ENCODE results near the gene SMKR1.

The SMKR1 gene

GRCh38 chr7:129501760-129502707 lies at the start of gene SMKR1:
TSS of gene SMKR1 (plus strand) at chr7:129502531. CDS start at chr7:129502825, 294 bp downstream.
- TF ChIP-seq CTCF (IDR thresholded peaks at IDR 0.05; ENCODE audit: extremely low read depth, missing control alignments) = no peak
- DNase-seq (ENCODE audit: low spot score) = peak; percentile 96

GRCh38 chr7:129452589-129453231 lies 49.6 kb upstream of the SMKR1 start:
- no peak for TF ChIP-seq CTCF (IDR thresholded peaks at IDR 0.05; ENCODE audit: extremely low read depth, missing control alignments)
- no peak for DNase-seq (ENCODE audit: low spot score)

- no peak for TF ChIP-seq CTCF (IDR thresholded peaks at IDR 0.05; ENCODE audit: extremely low read depth, missing control alignments)
- no peak for DNase-seq (ENCODE audit: low spot score)
These were observed 48.7 kb upstream of the SMKR1 start for GRCh38 chr7:129453510-129454248.

GRCh38 chr7:129454249-129454551 lies 48.1 kb upstream of the SMKR1 start:
- no peak for DNase-seq (ENCODE audit: low spot score)
- no peak for TF ChIP-seq CTCF (IDR thresholded peaks at IDR 0.05; ENCODE audit: extremely low read depth, missing control alignments)

GRCh38 chr7:129456421-129456820 lies 45.9 kb upstream of the SMKR1 start:
- no peak for DNase-seq (ENCODE audit: low spot score)
- TF ChIP-seq CTCF (IDR thresholded peaks at IDR 0.05; ENCODE audit: extremely low read depth, missing control alignments) = no peak

GRCh38 chr7:129457101-129457500 lies 45.2 kb upstream of the SMKR1 start:
- no peak for DNase-seq (ENCODE audit: low spot score)
- no peak for TF ChIP-seq CTCF (IDR thresholded peaks at IDR 0.05; ENCODE audit: extremely low read depth, missing control alignments)

- DNase-seq (ENCODE audit: low spot score) = no peak
- TF ChIP-seq CTCF (IDR thresholded peaks at IDR 0.05; ENCODE audit: extremely low read depth, missing control alignments) = no peak
These were observed 44.2 kb upstream of the SMKR1 start for GRCh38 chr7:129458171-129458570.

All from GM20000 (cell line).